RWPE2 (cell line): Measurements from ENCODE around the gene WWP2.
"Not testable (repeated sequence)": the region's sequence is repeated elsewhere in the genome, so short reads cannot be mapped to it uniquely, and the experiment has no call there.

Source experiments
- ATAC-seq: fragments of 200-7000 bp; cut with Tn5 transposase; 3 replicates; pipeline ENCODE4 v1.9.1; 2021; ENCODE audit warnings: low read depth
- DNase-seq: peaks from one replicate; pipeline ENCODE4 v3.0.0-alpha.2; 2020; ENCODE audit warnings: low spot score
- H3K27ac ChIP-seq: fragments of 450-650 bp; 2 replicates; pipeline ENCODE4 v1.5.1; 2017; ENCODE audit warnings: mild to moderate bottlenecking; ENCODE audit not compliant: poor library complexity, severe bottlenecking
- H3K27me3 ChIP-seq: fragments of 250-450 bp; sonication (Bioruptor Pico); 2 replicates; pipeline ENCODE4 v1.5.1; 2021; ENCODE audit warnings: mild to moderate bottlenecking, moderate library complexity; ENCODE audit not compliant: insufficient read depth, poor library complexity, severe bottlenecking
- H3K36me3 ChIP-seq: fragments of 250-450 bp; sonication (Bioruptor Pico); 2 replicates; pipeline ENCODE4 v1.5.1; 2020; ENCODE audit warnings: low read depth, mild to moderate bottlenecking, moderate library complexity
- H3K4me1 ChIP-seq: fragments of 250-450 bp; sonication (Bioruptor Pico); 2 replicates; pipeline ENCODE4 v1.5.1; 2021; ENCODE audit warnings: mild to moderate bottlenecking, moderate library complexity; ENCODE audit not compliant: insufficient read depth, poor library complexity, severe bottlenecking
- H3K4me3 ChIP-seq: fragments of 250-450 bp; sonication (Bioruptor Pico); 2 replicates; pipeline ENCODE4 v1.5.1; 2021; ENCODE audit warnings: mild to moderate bottlenecking, moderate library complexity; ENCODE audit not compliant: severe bottlenecking
- H3K9me3 ChIP-seq: fragments of 250-450 bp; sonication (Bioruptor Pico); 2 replicates; pipeline ENCODE4 v1.5.1; 2021; ENCODE audit warnings: mild to moderate bottlenecking, moderate library complexity; ENCODE audit not compliant: severe bottlenecking
- TF ChIP-seq, protein P1 (sequence below): fragments of 450-650 bp; IDR thresholded peaks from one replicate; pipeline ENCODE4 v1.5.1; 2017; ENCODE audit warnings: mild to moderate bottlenecking, moderate library complexity; ENCODE audit not compliant: poor library complexity, severe bottlenecking

The WWP2 gene

DNA sequence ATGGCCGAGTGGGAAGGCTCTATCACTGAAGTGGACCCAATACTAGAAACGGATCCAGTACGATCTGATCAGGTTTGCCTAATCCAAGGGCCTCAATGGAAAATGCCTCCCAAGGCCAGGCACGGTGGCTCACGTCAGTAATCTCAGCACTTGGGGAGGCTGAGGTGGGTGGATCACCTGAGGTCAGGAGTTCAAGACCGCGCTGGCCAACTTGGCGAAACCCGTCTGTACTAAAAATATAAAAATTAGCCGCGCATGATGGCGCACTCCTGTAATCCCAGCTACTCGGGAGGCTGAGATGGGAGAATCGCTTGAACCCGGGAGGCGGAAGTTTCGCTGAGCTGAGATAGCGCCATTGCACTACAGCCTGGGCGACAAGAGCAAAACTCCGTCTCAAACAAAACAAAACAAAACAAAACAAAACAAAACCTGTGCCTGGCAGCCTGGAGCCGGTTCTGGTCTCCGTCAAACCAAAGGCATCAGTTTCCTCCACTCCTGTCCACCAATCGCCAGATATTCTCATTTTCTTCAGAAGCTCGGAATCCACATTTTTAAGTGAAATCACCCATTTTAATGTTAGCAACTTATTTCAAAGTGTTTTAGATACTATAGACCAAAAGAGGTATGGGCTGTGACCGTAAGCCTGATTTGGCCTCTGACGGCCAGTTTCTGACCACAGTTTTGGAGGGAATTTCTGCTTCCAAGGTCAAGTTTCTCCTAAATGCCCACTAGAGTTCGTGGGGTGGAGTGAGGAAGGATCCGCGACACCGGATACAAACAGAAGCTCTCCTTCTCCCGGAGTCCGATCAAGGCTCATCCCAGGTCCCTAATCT is 36.4 kb upstream of the WWP2 start:
- Histone ChIP-seq H3K27me3 (no peaks in the 10 kb centered on the region), H3K4me3 (peak overlapping the region; percentile 41), H3K4me1 (peaks cover 23% of the 10 kb centered on the region), H3K9me3 (no peaks in the 10 kb centered on the region), H3K36me3 (peaks cover 7% of the 10 kb centered on the region; the same call in 1 of the 2 replicates), H3K27ac (peak overlapping the region; percentile 86)
- TF ChIP-seq, protein P1, sequence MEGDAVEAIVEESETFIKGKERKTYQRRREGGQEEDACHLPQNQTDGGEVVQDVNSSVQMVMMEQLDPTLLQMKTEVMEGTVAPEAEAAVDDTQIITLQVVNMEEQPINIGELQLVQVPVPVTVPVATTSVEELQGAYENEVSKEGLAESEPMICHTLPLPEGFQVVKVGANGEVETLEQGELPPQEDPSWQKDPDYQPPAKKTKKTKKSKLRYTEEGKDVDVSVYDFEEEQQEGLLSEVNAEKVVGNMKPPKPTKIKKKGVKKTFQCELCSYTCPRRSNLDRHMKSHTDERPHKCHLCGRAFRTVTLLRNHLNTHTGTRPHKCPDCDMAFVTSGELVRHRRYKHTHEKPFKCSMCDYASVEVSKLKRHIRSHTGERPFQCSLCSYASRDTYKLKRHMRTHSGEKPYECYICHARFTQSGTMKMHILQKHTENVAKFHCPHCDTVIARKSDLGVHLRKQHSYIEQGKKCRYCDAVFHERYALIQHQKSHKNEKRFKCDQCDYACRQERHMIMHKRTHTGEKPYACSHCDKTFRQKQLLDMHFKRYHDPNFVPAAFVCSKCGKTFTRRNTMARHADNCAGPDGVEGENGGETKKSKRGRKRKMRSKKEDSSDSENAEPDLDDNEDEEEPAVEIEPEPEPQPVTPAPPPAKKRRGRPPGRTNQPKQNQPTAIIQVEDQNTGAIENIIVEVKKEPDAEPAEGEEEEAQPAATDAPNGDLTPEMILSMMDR = no peak
- no peak for ATAC-seq
- DNase-seq = no peak

DNA sequence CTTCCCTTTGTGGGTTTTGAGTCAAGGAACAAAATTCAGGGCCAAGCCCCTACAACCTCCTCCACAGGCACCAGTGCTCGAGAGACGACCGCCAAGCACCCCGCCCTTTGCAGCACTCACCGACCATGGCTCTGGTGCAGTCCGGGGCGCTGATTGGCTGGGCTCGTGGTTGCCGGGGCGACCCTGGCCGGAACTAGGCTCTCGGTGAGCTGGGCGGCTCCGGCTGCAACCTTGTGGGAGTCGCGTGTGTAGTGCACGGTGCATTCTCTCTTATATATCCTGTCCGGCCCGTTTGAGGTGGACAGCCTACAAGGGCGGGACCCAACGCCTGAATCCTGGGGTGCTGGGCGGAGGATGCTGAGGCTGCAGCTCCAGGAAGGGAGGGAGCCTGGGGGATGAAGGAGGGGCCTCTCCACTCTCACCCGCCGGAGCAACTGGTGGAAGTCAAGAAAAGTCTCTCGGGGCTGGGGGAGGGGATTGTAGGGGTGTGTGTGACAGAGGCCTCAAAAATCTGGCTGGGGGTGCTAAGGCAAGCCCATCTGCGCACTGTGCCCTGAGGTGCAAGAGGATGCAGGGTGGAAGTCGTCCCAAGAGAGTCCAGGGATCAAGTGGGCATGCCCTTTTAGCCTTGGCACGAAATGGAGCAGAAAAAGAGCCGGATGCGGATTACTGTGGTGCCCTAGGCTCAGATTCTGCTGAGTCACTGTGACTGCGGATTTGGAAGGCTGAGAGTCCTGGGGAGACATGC is 35.6 kb upstream of the WWP2 start, which contains the start of gene NQO1:
NQO1 (minus strand) TSS at position 248 of the 748 bp plus-strand sequence; CDS start at position 127, 121 bp downstream.
- TF ChIP-seq, protein P1 = no peak
- no peaks in the 10 kb centered on the region for H3K9me3 ChIP-seq
- peak; percentile 98 for ATAC-seq

DNA sequence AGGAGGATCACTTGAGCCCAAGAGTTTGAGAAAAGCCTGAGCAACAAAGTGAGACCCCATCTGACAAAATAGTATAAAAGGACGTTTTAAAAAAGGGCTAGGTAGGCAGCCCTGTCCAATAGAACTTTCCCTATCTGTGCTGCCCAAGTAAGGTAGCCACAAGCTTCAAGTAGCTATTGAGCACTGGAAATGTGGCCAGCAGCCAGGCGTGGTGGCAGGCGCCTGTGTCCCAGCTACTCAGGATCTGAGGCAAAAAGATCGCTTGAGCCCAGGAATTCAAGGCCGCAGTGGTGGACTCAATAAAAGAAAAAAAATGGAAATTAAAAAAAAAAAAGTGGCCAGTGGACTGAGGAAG is 34.2 kb upstream of the WWP2 start:
- Histone ChIP-seq H3K4me3 (no peak overlapping the region), H3K9me3 (no peaks in the 10 kb centered on the region), H3K27me3 (no peaks in the 10 kb centered on the region), H3K36me3 (peaks cover 7% of the 10 kb centered on the region; the same call in 1 of the 2 replicates), H3K4me1 (peaks cover 23% of the 10 kb centered on the region), H3K27ac (peak overlapping the region; percentile 86)
- TF ChIP-seq, protein P1 = no peak
- ATAC-seq (no peak), DNase-seq (no peak)

More for the DNA sequence above, 35.6 kb upstream of the WWP2 start, which contains the start of gene NQO1:
- Histone ChIP-seq H3K27ac (peak within 1 kb of the TSS; percentile 86), H3K36me3 (peaks cover 7% of the 10 kb centered on the region; the same call in 1 of the 2 replicates), H3K4me1 (peaks cover 23% of the 10 kb centered on the region), H3K4me3 (peak within 1 kb of the TSS; percentile 41), H3K27me3 (no peaks in the 10 kb centered on the region)
- peak; percentile 98 for DNase-seq

DNA sequence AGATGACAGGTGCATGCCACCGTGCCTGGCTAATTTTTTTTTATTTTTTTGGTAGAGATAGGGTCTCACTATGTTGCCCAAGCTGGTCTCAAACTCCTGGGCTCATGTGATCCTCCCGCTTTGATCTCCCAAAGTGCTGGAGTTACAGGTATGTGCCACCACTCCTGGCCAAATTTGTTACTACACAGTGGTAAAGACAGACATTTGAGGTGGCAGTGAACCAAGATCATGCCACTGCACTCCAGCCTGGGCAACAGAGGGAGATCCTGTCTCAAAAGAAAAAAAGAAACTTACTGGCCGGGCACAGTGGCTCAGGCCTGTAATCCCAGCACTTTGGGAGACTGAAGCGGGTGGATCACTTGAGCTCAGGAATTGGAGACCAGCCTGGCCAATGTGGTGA is 33.1 kb upstream of the WWP2 start:
- not testable (repeated sequence) for ATAC-seq, H3K4me3 ChIP-seq, H3K36me3 ChIP-seq, H3K9me3 ChIP-seq, DNase-seq, H3K27me3 ChIP-seq, H3K27ac ChIP-seq
- peaks cover 23% of the 10 kb centered on the region for H3K4me1 ChIP-seq

DNA sequence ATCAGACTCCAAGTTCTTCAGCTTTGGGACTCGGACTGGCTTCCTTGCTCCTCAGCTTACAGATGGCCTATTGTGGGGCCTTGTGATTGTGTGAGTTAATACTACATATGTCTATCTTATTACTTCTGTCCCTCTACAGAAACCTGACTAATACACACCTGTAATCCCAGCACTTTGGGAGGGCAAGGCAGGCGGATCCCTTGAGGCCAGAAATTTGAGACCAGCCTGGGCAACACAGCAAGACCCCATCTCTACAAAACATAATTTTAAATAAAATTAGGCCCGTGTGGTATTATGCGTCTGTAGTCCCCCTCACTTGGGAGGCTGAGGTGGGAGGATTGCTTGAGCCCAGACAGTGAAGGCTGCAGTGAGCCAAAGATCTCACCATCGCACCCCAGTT is 30.9 kb upstream of the WWP2 start:
- not testable (repeated sequence) for H3K27me3 ChIP-seq, H3K27ac ChIP-seq, DNase-seq, ATAC-seq, H3K36me3 ChIP-seq, H3K4me3 ChIP-seq, H3K9me3 ChIP-seq
- peaks cover 10% of the 10 kb centered on the region for H3K4me1 ChIP-seq
